GM06990 (cell line): Measurements from ENCODE around the gene GNAL.

Source experiments
- DNase-seq: peaks from one replicate; pipeline ENCODE4 v3.0.0-alpha.2; 2011; ENCODE audit not compliant: insufficient read length; ENCODE audit errors: extremely low read depth
- H3K27me3 ChIP-seq: replicated peaks from 2 replicates; pipeline ENCODE4 v1.6.0; 2011; ENCODE audit warnings: low read length; ENCODE audit not compliant: control insufficient read depth, insufficient read depth
- H3K36me3 ChIP-seq: 2 replicates; pipeline ENCODE4 v1.5.1; 2011; ENCODE audit warnings: low read length; ENCODE audit not compliant: control insufficient read depth, insufficient read depth
- H3K4me3 ChIP-seq: replicated peaks from 2 replicates; pipeline ENCODE4 v1.5.1; 2011; ENCODE audit warnings: low read depth, mild to moderate bottlenecking, control low read depth, low read length
- TF ChIP-seq, protein P1 (sequence below): IDR thresholded peaks from 2 replicates; pipeline ENCODE4 v1.5.1; 2011; ENCODE audit warnings: low read length, control low read depth, mild to moderate bottlenecking, inconsistent platforms; ENCODE audit not compliant: insufficient read depth, poor library complexity, severe bottlenecking

The GNAL gene

GRCh38 chr18:11880586-11881304 lies 191.7 kb downstream of the GNAL start:
- no peak overlapping the region for H3K4me3 ChIP-seq
- H3K27me3 ChIP-seq, result no peaks in the 10 kb centered on the region
- TF ChIP-seq, protein P1, sequence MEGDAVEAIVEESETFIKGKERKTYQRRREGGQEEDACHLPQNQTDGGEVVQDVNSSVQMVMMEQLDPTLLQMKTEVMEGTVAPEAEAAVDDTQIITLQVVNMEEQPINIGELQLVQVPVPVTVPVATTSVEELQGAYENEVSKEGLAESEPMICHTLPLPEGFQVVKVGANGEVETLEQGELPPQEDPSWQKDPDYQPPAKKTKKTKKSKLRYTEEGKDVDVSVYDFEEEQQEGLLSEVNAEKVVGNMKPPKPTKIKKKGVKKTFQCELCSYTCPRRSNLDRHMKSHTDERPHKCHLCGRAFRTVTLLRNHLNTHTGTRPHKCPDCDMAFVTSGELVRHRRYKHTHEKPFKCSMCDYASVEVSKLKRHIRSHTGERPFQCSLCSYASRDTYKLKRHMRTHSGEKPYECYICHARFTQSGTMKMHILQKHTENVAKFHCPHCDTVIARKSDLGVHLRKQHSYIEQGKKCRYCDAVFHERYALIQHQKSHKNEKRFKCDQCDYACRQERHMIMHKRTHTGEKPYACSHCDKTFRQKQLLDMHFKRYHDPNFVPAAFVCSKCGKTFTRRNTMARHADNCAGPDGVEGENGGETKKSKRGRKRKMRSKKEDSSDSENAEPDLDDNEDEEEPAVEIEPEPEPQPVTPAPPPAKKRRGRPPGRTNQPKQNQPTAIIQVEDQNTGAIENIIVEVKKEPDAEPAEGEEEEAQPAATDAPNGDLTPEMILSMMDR, result no peak
- peaks cover 4% of the 10 kb centered on the region for H3K36me3 ChIP-seq
- DNase-seq, result no peak

DNA sequence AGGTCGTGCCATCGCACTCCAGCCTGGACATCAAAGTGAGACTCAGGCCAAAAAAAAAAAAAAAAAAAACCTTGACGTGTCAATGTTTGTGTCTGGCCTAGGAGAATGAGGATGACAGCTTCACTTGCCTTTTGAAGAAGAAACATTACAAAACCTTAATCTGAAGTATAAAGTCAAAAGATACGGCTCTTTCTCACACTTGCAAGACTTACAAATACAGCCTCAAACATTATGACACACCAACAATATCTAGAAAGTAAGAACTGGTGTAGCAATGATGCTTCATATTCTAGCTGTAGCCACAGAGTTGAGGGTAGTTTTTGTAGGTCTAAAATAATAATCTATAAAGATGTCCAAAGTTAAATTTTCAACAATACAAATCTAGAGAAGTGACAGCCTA lies 193.6 kb downstream of the GNAL start:
- Histone ChIP-seq H3K27me3 (no peaks in the 10 kb centered on the region), H3K4me3 (no peak overlapping the region), H3K36me3 (peaks cover 10% of the 10 kb centered on the region)
- TF ChIP-seq, protein P1, result no peak
- DNase-seq, result no peak

DNA sequence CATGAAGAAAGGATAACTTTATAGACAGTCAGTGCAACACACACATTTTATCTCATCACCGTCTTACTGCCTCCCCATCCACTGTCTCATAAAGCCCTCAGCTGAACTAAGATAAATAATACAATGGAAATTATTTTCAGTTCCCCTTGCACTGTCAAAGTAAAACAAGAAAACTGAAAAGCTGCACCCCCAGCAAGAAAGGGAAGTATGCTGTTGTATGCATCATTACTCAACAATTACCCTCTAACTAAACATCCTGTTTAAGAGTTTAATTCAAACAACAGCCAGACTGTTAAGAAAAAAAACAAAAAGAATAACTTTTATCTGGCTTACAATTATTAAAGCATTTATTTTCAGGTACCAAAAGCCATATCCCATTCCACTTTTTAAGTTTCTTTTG lies 194.1 kb downstream of the GNAL start:
- TF ChIP-seq, protein P1, result no peak
- peak; percentile 41 for DNase-seq
- H3K4me3 ChIP-seq, result no peak overlapping the region
- H3K27me3 ChIP-seq, result no peaks in the 10 kb centered on the region
- H3K36me3 ChIP-seq, result peaks cover 10% of the 10 kb centered on the region

DNA sequence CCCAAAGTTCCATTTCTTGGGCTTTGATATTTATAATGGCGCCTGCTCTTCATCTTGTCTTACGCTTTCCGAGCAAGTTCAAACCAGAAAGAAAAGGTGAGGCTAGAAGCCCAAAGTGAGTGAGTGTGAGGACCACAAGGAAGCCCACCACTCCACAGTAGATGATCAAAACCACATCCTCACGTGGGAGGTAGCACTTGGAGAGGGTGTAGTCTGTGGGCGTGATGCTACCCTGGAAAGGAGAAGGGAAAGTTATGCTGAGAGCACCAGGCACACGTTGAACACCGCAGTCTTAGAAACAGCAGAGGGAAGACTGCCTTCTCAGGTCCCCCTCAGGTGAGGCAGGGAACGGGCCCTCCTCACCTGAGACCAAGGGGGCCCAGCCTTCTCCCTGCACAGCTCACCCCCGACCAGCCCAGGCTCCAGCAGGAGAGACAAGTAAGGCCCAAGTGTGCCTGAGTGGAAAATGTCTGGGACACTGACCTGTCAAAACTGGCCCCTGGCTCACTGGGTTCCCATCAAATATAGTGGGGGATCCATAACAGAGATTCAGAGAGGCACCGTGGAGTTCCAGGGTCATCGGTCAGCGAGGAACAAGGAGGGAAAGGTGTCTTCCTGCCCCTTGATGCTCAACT lies 195.4 kb downstream of the GNAL start:
- Histone ChIP-seq H3K4me3 (no peak overlapping the region), H3K36me3 (peaks cover 12% of the 10 kb centered on the region), H3K27me3 (no peaks in the 10 kb centered on the region)
- TF ChIP-seq, protein P1, result no peak
- DNase-seq, result no peak

- H3K4me3 ChIP-seq, result no peak overlapping the region
- no peak for DNase-seq
- TF ChIP-seq, protein P1, result no peak
- H3K36me3 ChIP-seq, result peaks cover 12% of the 10 kb centered on the region
- no peaks in the 10 kb centered on the region for H3K27me3 ChIP-seq
These were observed 196.3 kb downstream of the GNAL start for GRCh38 chr18:11885278-11885947.
